ENCODE measurements around the gene PBX1.

GRCh38 chr1:164857439-164857838 lies 298.5 kb downstream of the PBX1 start:
- TF ChIP-seq CTCF (IDR thresholded peaks at IDR 0.05; ENCODE audit: low read depth, low read length), result no peak
- TF ChIP-seq EZH2phosphoT487 (IDR thresholded peaks at IDR 0.05; ENCODE audit: low read depth), result no peak

Measured in OCI-LY3 (cell line).